HEK293 (cell line): ENCODE data around the gene LRCH4.
A peak's percentile ranks its signal among the peaks of the same experiment; 100 is the strongest.

ENCODE experiments used
- CTCF ChIA-PET: fragments of 350-600 bp; formaldehyde crosslinking; extraction: SDS; loops from one replicate; lab custom pipeline; 2021; ENCODE audit warnings: antibody characterized with exemption; lab: Yijun Ruan, JAX
- POLR2A ChIA-PET: fragments of 300-600 bp; formaldehyde crosslinking; extraction: SDS; loops from one replicate; lab custom pipeline; 2020; ENCODE audit warnings: antibody characterized with exemption, inconsistent platforms; lab: Yijun Ruan, JAX
- H3K27ac ChIP-seq: fragments of 200-500 bp; sonication (Bioruptor generic); 2 replicates; pipeline ENCODE4 v1.5.1; 2014; ENCODE audit warnings: low read depth, low read length, control low read depth, inconsistent platforms; ENCODE audit errors: extremely low read depth
- H3K36me3 ChIP-seq, 2 experiments: fragments of 200-500 bp in 1 of 2; sonication (Bioruptor generic) in 1 of 2; 1 replicate in 1 of 2; 2 replicates in 1 of 2; pipeline ENCODE4 v1.5.1; 2014 to 2017; ENCODE audit warnings: inconsistent platforms in 2 of 2, low read length in 2 of 2; ENCODE audit not compliant: control insufficient read depth in 2 of 2, insufficient read depth in 1 of 2
- H3K4me1 ChIP-seq: fragments of 200-500 bp; sonication (Bioruptor generic); 2 replicates; pipeline ENCODE4 v1.5.1; 2014; ENCODE audit warnings: mild to moderate bottlenecking, low read length, inconsistent platforms; ENCODE audit not compliant: control insufficient read depth, insufficient read depth
- H3K4me3 ChIP-seq: 2 replicates; pipeline ENCODE4 v1.5.1; 2011; ENCODE audit warnings: low read depth, mild to moderate bottlenecking, control low read depth, low read length, moderate library complexity
- H3K9me3 ChIP-seq: fragments of 200-500 bp; sonication (Bioruptor generic); 2 replicates; pipeline ENCODE4 v1.5.1; 2014; ENCODE audit warnings: low read depth, low read length, inconsistent platforms; ENCODE audit not compliant: control insufficient read depth, insufficient read depth
- ATF2 ChIP-seq: fragments of 450-650 bp; formaldehyde crosslinking; IDR thresholded peaks from 2 replicates; pipeline ENCODE4 v1.5.1; 2016; ENCODE audit warnings: missing biosample characterization, missing genetic modification characterization, low read depth
- EGR2 ChIP-seq: fragments of 450-650 bp; formaldehyde crosslinking; IDR thresholded peaks from 2 replicates; pipeline ENCODE4 v1.5.1; 2016; ENCODE audit warnings: low read depth, missing biosample characterization, missing genetic modification characterization
- GLI2 ChIP-seq: fragments of 450-650 bp; formaldehyde crosslinking; IDR thresholded peaks from 2 replicates; pipeline ENCODE4; 2017; ENCODE audit warnings: missing biosample characterization, missing genetic modification characterization, low read depth, borderline replicate concordance
- KLF1 ChIP-seq: fragments of 450-650 bp; formaldehyde crosslinking; IDR thresholded peaks from 2 replicates; pipeline ENCODE4 v1.5.1; 2016; ENCODE audit warnings: missing biosample characterization, missing genetic modification characterization
- OSR2 ChIP-seq: fragments of 450-650 bp; formaldehyde crosslinking; IDR thresholded peaks from 2 replicates; pipeline ENCODE4 v1.5.1; 2016; ENCODE audit warnings: missing biosample characterization, missing genetic modification characterization
- PRDM10 ChIP-seq: fragments of 450-650 bp; formaldehyde crosslinking; IDR thresholded peaks from 2 replicates; pipeline ENCODE4 v1.5.1; 2016; ENCODE audit warnings: missing biosample characterization, missing genetic modification characterization
- ZNF10 ChIP-seq: fragments of 450-650 bp; formaldehyde crosslinking; IDR thresholded peaks from 2 replicates; pipeline ENCODE4 v1.5.1; 2017; ENCODE audit warnings: missing biosample characterization, missing genetic modification characterization
- ZNF121 ChIP-seq: fragments of 450-650 bp; formaldehyde crosslinking; IDR thresholded peaks from 2 replicates; pipeline ENCODE4 v1.5.1; 2016; ENCODE audit warnings: missing biosample characterization, missing genetic modification characterization
- ZNF239 ChIP-seq: fragments of 450-650 bp; formaldehyde crosslinking; IDR thresholded peaks from 2 replicates; pipeline ENCODE4 v1.5.1; 2016; ENCODE audit warnings: missing biosample characterization, missing genetic modification characterization
- ZNF341 ChIP-seq: fragments of 450-650 bp; formaldehyde crosslinking; IDR thresholded peaks from 2 replicates; pipeline ENCODE4; 2016; ENCODE audit warnings: low read depth, missing biosample characterization, missing genetic modification characterization
- ZNF580 ChIP-seq: fragments of 450-650 bp; formaldehyde crosslinking; IDR thresholded peaks from 2 replicates; pipeline ENCODE4 v1.5.1; 2016; ENCODE audit warnings: missing biosample characterization, missing genetic modification characterization
- ZNF670 ChIP-seq: fragments of 450-650 bp; formaldehyde crosslinking; IDR thresholded peaks from 2 replicates; pipeline ENCODE4 v1.5.1; 2016; ENCODE audit warnings: missing biosample characterization, missing genetic modification characterization, low read depth
- ZNF677 ChIP-seq: fragments of 450-650 bp; IDR thresholded peaks from 2 replicates; pipeline ENCODE4 v1.5.0; 2018; ENCODE audit warnings: missing biosample characterization, mild to moderate bottlenecking, missing genetic modification characterization, moderate library complexity
- ZNF776 ChIP-seq: fragments of 450-650 bp; formaldehyde crosslinking; IDR thresholded peaks from 2 replicates; pipeline ENCODE4 v1.5.0; 2017; ENCODE audit warnings: missing biosample characterization, missing genetic modification characterization, borderline replicate concordance
- ZNF785 ChIP-seq: fragments of 450-650 bp; formaldehyde crosslinking; IDR thresholded peaks from 2 replicates; pipeline ENCODE4 v1.5.1; 2016; ENCODE audit warnings: missing biosample characterization, missing genetic modification characterization
- ZSCAN16 ChIP-seq: fragments of 450-650 bp; formaldehyde crosslinking; IDR thresholded peaks from 2 replicates; pipeline ENCODE4 v1.5.1; 2016; ENCODE audit warnings: missing biosample characterization, missing genetic modification characterization
- ZSCAN30 ChIP-seq: fragments of 450-650 bp; IDR thresholded peaks from 2 replicates; pipeline ENCODE4 v1.5.1; 2018; ENCODE audit warnings: missing biosample characterization, mild to moderate bottlenecking, missing genetic modification characterization, moderate library complexity

Gene LRCH4

GRCh38 chr7:100626055-100626454, 40.1 kb upstream of the LRCH4 start:
- CTCF ChIA-PET, result interaction anchor here (0.7 to 1.5 kb wide), 4 partner anchors 9 to 225 kb away, joined by 3 to 5 read pairs (median 4); no protein-coding TSS in a partner anchor
- no peaks in the 10 kb centered on the region for H3K9me3 ChIP-seq
- TF ChIP-seq ZNF580 (tag by site-specific recombination), result peak; percentile 92
- TF ChIP-seq GLI2 (tag by site-specific recombination), result no peak
- TF ChIP-seq, all 188 proteins: peak for 1
- no peak overlapping the region for H3K27ac ChIP-seq
- H3K4me3 ChIP-seq, result no peak overlapping the region
- H3K4me1 ChIP-seq, result no peaks in the 10 kb centered on the region
- H3K36me3 ChIP-seq, result no peaks in the 10 kb centered on the region
- POLR2A ChIA-PET, result interaction anchor here (0.6 to 4.8 kb wide), 7 partner anchors 10 to 264 kb away, joined by 3 to 28 read pairs (median 4); partner anchors contain the start of genes AGFG2, FBXO24, LRCH4 and MOSPD3

GRCh38 chr7:100623951-100624824, 38.3 kb upstream of the LRCH4 start:
- TF ChIP-seq ZNF776 (tag by site-specific recombination) (no peak), ZNF670 (tag by site-specific recombination) (no peak), ZNF121 (tag by site-specific recombination) (peak; percentile 89), ZNF677 (tag by site-specific recombination) (no peak), ZNF10 (tag by site-specific recombination) (no peak), KLF1 (tag by site-specific recombination) (peak; percentile 84), ZSCAN30 (no peak), ZNF785 (tag by site-specific recombination) (no peak), PRDM10 (tag by site-specific recombination) (peak; percentile 71), ZNF239 (tag by site-specific recombination) (no peak), EGR2 (tag by site-specific recombination) (no peak)
- H3K27ac ChIP-seq, result no peak overlapping the region
- H3K9me3 ChIP-seq, result no peaks in the 10 kb centered on the region
- ChIA-PET CTCF (interaction anchor here (0.7 to 0.8 kb wide), 2 partner anchors 10 to 83 kb away, joined by 4 read pairs; no protein-coding TSS in a partner anchor), POLR2A (interaction anchor here (1.9 to 4.8 kb wide), 2 partner anchors 38 kb away, joined by 7 to 28 read pairs; partner anchors contain the start of genes FBXO24 and LRCH4)
- H3K36me3 ChIP-seq, result no peaks in the 10 kb centered on the region
- no peaks in the 10 kb centered on the region for H3K4me1 ChIP-seq
- H3K4me3 ChIP-seq, result no peak overlapping the region

- H3K4me3 ChIP-seq, result no peak overlapping the region
- H3K36me3 ChIP-seq, result no peaks in the 10 kb centered on the region
- TF ChIP-seq OSR2 (no peak), ZNF341 (peak; percentile 66), ZSCAN16 (no peak), ATF2 (tag by site-specific recombination) (no peak)
- no peak overlapping the region for H3K27ac ChIP-seq
- ChIA-PET POLR2A (no interaction called here), CTCF (interaction anchor here (2.4 kb wide), 1 partner anchor 70 kb away, joined by 10 read pairs; no protein-coding TSS in a partner anchor)
- H3K9me3 ChIP-seq, result no peaks in the 10 kb centered on the region
- H3K4me1 ChIP-seq, result no peaks in the 10 kb centered on the region
Measured at GRCh38 chr7:100621554-100621953, 35.6 kb upstream of the LRCH4 start.
